Measurements from ENCODE around the gene SUPT7L.
"Not testable (repeated sequence)": the region's sequence is repeated elsewhere in the genome, so short reads cannot be mapped to it uniquely, and the experiment has no call there.

The SUPT7L gene

DNA sequence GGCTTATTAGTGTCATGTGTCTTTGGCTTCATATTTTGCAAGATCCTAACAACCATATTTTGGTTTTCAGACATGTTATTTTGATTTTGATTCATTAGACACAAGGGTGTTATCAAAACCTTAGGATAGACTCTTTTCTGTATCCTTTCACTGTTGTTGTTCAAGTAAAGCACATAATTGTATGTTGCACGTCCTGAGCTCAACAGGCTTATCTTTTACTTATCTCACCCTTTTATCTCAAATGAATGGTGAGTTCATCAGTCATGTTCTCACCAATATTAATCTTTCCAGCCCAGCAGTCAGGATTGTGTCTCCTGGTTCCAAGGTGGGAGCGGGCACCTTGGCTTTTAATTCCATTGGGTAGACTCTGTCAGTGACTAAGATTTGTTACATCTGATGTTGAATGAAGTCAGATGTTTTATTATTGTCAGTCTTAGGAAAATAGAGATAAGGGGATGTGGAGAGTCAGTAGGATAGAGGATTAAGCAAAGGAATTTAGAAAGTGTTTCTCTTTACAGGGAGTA is 22.6 kb downstream of the SUPT7L start:
- Mint-ChIP-seq H3K9me3 (no peaks in the 10 kb centered on the region), H3K36me3 (peaks cover 47% of the 10 kb centered on the region)

DNA sequence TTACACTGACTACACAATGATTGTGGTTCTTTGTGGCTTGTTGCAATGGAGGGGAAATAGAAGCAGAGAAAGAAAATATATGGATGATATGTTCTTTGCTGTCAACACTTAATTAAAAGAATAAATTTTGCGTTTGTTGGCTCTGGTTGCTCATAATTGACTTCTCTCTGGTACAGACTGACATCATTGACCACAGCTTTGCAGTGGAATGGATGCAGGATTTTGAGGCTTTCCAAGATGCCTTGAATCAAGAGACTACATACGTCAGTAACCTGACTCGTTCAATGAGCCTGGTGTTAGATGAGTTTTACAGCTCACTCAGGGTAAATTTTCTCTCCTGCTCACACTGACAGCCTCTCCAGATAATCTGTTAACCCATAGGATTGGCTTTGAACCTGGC is 24.7 kb downstream of the SUPT7L start:
- CTCF ChIA-PET, result no interaction called here
- peaks cover 59% of the 10 kb centered on the region for H3K36me3 Mint-ChIP-seq
- no peaks in the 10 kb centered on the region for H3K27me3 Mint-ChIP-seq
- no peak overlapping the region for H3K27ac Mint-ChIP-seq
- no peaks in the 10 kb centered on the region for H3K9me3 Mint-ChIP-seq
- H3K4me1 Mint-ChIP-seq, result peaks cover 12% of the 10 kb centered on the region
- no peak for DNase-seq
- H3K4me3 Mint-ChIP-seq, result no peak overlapping the region

More for the DNA sequence above, 22.6 kb downstream of the SUPT7L start:
- no peak for DNase-seq
- Mint-ChIP-seq H3K27me3 (no peaks in the 10 kb centered on the region), H3K27ac (peak overlapping the region; percentile 6), H3K4me1 (peaks cover 12% of the 10 kb centered on the region), H3K4me3 (no peak overlapping the region)
- CTCF ChIA-PET, result interaction anchor here (2.2 kb wide), 1 partner anchor 43 kb away, joined by 6 read pairs; no protein-coding TSS in a partner anchor

DNA sequence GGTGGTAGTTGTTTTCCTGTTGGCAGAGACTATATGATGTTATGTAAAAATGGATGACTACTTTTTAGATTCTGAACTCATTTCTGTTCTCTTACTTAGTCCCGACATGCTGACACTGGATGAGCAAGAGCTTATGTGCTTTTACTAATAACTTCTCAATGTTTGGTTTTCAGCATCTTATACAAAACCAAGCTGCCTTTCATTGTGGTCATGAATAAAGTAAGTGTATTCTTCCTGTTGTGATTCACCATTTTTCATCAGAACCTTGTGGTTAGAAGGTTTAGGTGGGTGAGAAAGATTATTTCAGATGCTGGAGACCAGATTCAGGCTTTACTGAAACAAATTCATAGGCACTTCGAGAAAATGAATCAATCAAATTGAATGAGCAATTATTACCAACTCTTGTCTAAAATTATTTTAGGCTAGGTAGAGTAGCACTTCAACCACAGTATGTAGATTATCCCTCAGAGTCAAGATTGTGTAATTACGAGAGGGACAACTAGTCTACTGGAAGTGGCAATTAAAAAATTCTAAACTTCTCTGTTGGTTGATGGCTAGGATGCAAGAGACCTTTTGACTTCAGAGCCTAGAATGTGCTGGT is 25.3 kb downstream of the SUPT7L start:
- Mint-ChIP-seq H3K4me1 (peaks cover 12% of the 10 kb centered on the region), H3K4me3 (no peak overlapping the region)

DNA sequence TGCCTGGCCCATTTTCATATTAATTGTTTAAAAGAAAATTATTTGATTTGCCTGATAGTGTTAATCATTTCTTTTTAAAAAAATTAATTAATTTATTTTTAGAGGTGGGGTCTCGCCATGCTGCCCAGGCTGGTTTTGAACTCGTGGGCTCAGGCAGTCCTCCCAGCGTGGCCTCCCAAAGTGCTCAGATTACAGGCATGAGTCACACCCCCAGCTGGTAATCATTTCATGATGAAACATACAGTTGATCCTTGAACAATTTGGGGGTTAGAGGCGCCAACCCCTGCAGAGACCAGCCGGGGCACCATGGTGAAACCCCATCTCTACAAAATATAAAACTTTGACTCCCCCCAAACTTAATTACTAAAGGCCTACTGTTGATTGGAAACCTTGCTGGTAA is 26.6 kb downstream of the SUPT7L start:
- CTCF ChIA-PET, result no interaction called here
- no peak overlapping the region for H3K27ac Mint-ChIP-seq
- H3K36me3 Mint-ChIP-seq, result peaks cover 57% of the 10 kb centered on the region
- H3K4me3 Mint-ChIP-seq, result no peak overlapping the region
- DNase-seq, result no peak
- H3K27me3 Mint-ChIP-seq, result no peaks in the 10 kb centered on the region
- no peaks in the 10 kb centered on the region for H3K9me3 Mint-ChIP-seq
- H3K4me1 Mint-ChIP-seq, result peaks cover 12% of the 10 kb centered on the region

More for the DNA sequence above, 25.3 kb downstream of the SUPT7L start:
- Mint-ChIP-seq H3K27ac (peak overlapping the region; percentile 71), H3K9me3 (no peaks in the 10 kb centered on the region), H3K27me3 (no peaks in the 10 kb centered on the region), H3K36me3 (peaks cover 58% of the 10 kb centered on the region)
- no peak for DNase-seq
- CTCF ChIA-PET, result interaction anchor here (0.9 kb wide), 2 partner anchors 42 to 45 kb away, joined by 3 to 4 read pairs; no protein-coding TSS in a partner anchor

DNA sequence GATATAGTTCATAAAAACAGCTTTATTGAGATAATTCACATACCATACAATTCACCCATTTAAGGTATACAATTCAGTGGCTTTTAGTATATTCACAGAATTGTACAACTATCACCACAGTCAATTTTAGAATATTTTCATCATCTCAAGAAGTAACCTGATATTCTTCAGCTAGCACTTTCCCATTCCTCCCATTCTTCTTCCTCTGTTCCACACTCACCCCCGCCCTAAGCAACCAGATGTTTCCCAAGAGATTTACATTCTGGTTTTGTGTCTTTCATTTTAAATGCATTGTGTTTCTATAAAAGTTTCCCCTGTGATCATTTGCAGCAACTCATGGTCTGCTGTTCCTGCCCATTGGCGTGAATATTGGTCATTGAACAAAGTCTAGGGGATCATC is 29.1 kb downstream of the SUPT7L start:
- Mint-ChIP-seq H3K9me3 (no peaks in the 10 kb centered on the region), H3K4me1 (peaks cover 24% of the 10 kb centered on the region), H3K27ac (no peak overlapping the region), H3K27me3 (no peaks in the 10 kb centered on the region), H3K4me3 (no peak overlapping the region), H3K36me3 (peaks cover 56% of the 10 kb centered on the region)
- no peak for DNase-seq
- CTCF ChIA-PET, result interaction anchor here (1.5 kb wide), 1 partner anchor 49 kb away, joined by 5 read pairs; no protein-coding TSS in a partner anchor

DNA sequence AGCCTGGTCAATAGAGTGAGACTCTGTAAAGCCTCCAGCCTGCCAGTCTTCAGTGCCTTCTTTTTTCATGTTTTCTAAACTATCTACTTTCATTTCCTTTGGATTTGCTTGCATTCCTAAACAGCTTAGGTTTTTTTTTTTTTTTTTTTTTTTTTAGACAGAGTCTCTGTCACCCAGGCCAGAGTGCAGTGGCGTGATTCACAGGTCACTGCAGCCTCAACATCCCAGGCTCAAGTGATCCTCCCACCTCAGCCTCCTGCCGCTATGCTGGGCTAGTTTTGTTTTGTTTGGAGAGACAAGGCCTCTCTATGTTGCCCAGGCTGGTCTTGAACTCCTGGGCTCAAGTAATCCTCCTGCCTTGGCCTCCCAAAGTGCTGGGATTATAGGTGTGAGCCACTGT is 33.2 kb downstream of the SUPT7L start:
- CTCF ChIA-PET, DNase-seq, H3K9me3 Mint-ChIP-seq, H3K4me3 Mint-ChIP-seq, H3K27me3 Mint-ChIP-seq: not testable (repeated sequence)
- peaks cover 32% of the 10 kb centered on the region for H3K36me3 Mint-ChIP-seq
- peaks cover 33% of the 10 kb centered on the region for H3K4me1 Mint-ChIP-seq
- peak overlapping the region; percentile 11 for H3K27ac Mint-ChIP-seq

DNA sequence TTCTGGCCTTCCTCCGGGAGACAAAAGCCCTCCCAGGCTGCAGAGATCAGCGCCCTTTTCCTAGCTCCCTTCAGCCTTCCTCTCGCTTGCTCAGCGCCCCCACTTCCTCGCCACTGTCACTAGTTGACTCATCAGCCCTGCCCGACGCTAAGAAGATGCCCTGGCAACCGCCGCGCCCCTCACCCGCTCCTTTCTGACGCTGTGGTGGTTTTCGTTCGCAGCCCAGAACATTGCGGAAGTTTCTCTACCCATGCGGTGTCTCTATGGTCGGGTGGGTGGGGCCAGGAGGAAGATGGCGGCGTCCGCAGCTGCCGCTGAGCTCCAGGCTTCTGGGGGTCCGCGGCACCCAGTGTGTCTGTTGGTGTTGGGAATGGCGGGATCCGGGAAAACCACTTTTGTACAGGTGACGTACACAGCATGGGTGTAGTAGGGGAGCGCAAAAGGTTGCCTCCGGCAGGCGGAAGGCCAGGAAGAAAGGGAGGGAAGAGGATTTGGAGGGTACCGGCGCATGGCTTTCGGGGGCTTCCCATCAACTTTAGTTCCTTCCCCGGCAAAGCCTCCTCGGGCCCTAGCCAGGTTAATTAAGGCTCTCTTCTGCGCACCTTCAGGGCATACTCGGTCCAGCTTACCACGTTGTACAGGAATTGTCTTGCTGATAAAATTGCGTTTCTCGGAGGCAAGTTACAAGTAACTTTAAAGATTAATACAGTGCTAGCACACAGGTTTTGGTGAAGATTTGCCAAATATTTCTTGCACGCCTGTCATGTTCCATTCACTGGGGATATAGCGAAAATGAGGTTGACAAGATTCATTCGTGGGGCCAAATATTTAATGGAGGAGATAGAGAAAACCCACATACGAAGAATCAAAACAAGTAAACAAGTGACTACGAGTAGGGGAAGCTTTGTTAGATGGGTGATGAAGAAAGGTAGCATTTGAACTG is 34.4 kb downstream of the SUPT7L start, which contains the start of the genes CCDC121 and GPN1:
TSS of gene CCDC121 (minus strand) at position 246 of the 943 bp plus-strand sequence. CDS start 1,213 bp downstream, outside the sequence.
TSS of gene GPN1 (plus strand) at position 284 of the 943 bp plus-strand sequence. CDS start at position 293, 9 bp downstream.
- no peak within 1 kb of the TSS for H3K4me3 Mint-ChIP-seq
- CTCF ChIA-PET, result interaction anchor here (1.3 to 3.4 kb wide), 3 partner anchors 54 to 278 kb away, joined by 3 to 13 read pairs (median 3); partner anchors contain the start of gene PPM1G
- H3K9me3 Mint-ChIP-seq, result no peaks in the 10 kb centered on the region
- no peak within 1 kb of the TSS for H3K27ac Mint-ChIP-seq
- DNase-seq, result peak; percentile 98
- peaks cover 30% of the 10 kb centered on the region for H3K36me3 Mint-ChIP-seq
- H3K4me1 Mint-ChIP-seq, result peaks cover 33% of the 10 kb centered on the region
- H3K27me3 Mint-ChIP-seq, result no peaks in the 10 kb centered on the region

DNA sequence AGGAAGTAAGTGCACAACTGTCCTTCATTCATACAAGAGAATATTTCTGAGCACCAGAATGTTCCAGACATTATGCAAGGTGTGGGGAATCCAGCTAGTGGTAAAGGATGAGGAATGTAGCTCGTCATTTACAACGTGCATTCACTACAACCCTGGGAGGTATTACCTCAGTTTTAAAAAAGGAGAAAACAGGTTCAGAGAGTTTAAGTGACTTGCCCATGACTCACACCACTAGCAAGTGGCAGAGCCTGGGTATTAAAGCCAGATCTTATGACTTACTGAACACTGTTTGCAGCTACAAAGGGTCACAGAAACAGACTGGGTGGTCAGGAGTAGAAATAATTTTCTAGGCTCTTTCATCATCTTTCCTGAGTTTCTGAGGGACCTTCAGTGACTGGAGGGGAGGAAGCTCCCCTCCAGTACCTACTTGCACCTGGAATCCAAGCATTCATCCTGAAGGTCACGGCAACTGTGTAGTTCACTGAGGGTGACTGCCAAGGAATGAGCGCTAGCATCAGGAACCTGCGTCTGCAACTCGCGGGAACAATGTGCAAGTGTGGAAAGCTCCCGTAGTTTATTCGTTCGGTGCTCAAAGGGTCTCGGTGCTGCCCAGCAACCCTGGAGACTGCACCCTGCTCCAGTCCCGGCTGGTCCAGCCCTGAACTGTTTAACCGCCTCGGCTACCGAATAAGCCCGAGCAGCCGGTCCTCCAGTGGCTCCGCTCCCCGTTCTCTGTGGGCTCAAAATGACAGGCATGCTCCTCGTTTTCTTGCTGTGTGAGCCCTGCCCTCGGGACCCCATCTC is 35.2 kb downstream of the SUPT7L start:
- peaks cover 33% of the 10 kb centered on the region for H3K4me1 Mint-ChIP-seq
- H3K4me3 Mint-ChIP-seq, result no peak overlapping the region
- H3K36me3 Mint-ChIP-seq, result peaks cover 31% of the 10 kb centered on the region
- no peaks in the 10 kb centered on the region for H3K9me3 Mint-ChIP-seq
- no peak overlapping the region for H3K27ac Mint-ChIP-seq
- no peaks in the 10 kb centered on the region for H3K27me3 Mint-ChIP-seq
- DNase-seq, result no peak
- CTCF ChIA-PET, result interaction anchor here (1.6 to 3.4 kb wide), 2 partner anchors 55 to 218 kb away, joined by 3 to 13 read pairs; partner anchors contain the start of gene PPM1G

DNA sequence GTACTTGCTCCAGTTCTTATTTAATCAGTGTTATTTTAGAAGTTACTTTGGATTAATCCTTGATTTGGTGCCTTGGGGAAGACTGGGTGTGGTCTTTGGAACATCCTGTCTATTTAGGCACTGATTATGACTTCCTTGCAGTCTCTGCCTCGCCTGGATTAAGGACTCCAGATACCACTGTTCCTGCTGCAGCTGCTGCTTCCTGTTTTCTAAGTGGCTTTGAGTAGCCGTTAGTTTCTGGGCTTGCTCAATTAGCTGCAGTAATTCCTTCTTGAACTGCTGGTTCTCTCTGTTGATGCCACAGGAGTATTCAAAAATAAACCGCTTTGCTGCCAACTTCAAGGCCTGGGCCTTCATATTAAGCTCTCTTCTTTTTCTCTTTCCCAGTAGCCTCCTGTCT is 36.5 kb downstream of the SUPT7L start:
- CTCF ChIA-PET, result interaction anchor here (1.6 to 3.4 kb wide), 2 partner anchors 56 to 217 kb away, joined by 3 to 13 read pairs; partner anchors contain the start of gene PPM1G
- not testable (repeated sequence) for H3K27me3 Mint-ChIP-seq, DNase-seq, H3K4me3 Mint-ChIP-seq, H3K27ac Mint-ChIP-seq, H3K9me3 Mint-ChIP-seq
- H3K36me3 Mint-ChIP-seq, result peaks cover 33% of the 10 kb centered on the region
- H3K4me1 Mint-ChIP-seq, result peaks cover 33% of the 10 kb centered on the region

DNA sequence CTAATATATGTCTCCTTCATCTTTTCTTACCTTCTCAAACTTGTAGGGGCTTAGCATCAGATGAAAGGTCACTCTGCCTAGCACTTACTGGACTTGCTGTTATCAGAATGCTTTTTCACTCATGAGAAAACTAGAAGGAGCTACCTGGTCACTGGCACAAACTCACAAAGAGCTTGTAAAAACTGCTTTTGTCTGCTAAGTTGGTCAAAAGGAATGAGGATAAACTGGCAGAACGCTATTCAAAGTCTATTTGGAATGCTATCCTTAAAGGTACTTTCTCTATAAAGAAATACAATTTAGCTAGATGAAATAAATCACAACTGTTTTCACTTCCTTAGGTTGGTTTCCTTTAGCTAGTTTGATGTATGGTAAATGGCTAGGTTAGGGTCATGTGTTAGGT is 37.1 kb downstream of the SUPT7L start:
- not testable (repeated sequence) for H3K4me3 Mint-ChIP-seq, H3K27ac Mint-ChIP-seq, H3K27me3 Mint-ChIP-seq, H3K9me3 Mint-ChIP-seq, DNase-seq
- Mint-ChIP-seq H3K4me1 (peaks cover 30% of the 10 kb centered on the region), H3K36me3 (peaks cover 33% of the 10 kb centered on the region)
- CTCF ChIA-PET, result interaction anchor here (3.4 kb wide), 1 partner anchor 57 kb away, joined by 13 read pairs; no protein-coding TSS in a partner anchor

DNA sequence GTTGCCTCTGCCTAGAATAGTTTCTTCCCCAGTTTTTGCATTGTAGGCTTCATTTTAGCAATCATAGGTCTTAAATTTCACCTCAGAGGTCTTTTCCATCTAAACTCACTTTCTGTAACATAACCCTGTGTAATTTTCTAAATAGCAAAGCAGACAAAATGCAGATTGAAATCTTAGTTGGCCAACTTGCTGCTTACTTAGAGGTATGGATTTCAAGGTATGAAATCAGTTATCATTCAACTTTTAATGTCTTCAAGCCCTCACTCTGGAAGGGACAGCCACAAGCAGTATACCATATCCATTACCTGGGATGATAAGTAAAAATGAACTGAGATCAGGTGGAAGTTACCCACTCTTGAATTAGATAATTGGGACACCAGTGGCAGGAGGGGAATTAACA is 38.5 kb downstream of the SUPT7L start:
- DNase-seq, result no peak
- Mint-ChIP-seq H3K27ac (no peak overlapping the region), H3K9me3 (no peaks in the 10 kb centered on the region), H3K4me1 (peaks cover 22% of the 10 kb centered on the region), H3K36me3 (peaks cover 36% of the 10 kb centered on the region), H3K4me3 (no peak overlapping the region), H3K27me3 (no peaks in the 10 kb centered on the region)
- CTCF ChIA-PET, result no interaction called here

DNA sequence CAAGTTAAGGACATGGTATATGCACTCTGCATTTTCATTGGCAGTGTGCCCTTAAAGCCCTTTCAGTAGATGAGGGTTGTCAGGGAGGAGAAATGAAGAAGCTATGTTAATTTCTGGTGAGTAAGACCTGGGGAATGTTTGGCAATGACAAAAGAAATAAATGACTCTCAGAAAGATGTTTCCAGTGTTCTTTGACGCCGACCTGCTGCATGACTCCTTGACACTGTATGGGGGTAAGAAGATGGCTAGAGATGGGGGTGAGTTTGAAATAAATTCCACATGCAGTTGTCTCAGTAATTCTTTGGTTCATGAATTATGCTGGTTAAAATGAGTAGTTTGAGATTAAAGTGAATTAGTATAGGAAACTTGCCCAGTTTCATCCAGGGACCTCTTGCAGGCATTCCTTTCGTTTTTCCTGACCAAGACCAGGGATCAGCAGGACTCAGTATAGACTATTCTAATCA is 40.5 kb downstream of the SUPT7L start:
- H3K36me3 Mint-ChIP-seq, result peaks cover 46% of the 10 kb centered on the region
- CTCF ChIA-PET, result no interaction called here
- no peak for DNase-seq
- H3K4me1 Mint-ChIP-seq, result peaks cover 17% of the 10 kb centered on the region
- no peaks in the 10 kb centered on the region for H3K9me3 Mint-ChIP-seq
- no peak overlapping the region for H3K4me3 Mint-ChIP-seq
- H3K27me3 Mint-ChIP-seq, result no peaks in the 10 kb centered on the region
- H3K27ac Mint-ChIP-seq, result no peak overlapping the region

DNA sequence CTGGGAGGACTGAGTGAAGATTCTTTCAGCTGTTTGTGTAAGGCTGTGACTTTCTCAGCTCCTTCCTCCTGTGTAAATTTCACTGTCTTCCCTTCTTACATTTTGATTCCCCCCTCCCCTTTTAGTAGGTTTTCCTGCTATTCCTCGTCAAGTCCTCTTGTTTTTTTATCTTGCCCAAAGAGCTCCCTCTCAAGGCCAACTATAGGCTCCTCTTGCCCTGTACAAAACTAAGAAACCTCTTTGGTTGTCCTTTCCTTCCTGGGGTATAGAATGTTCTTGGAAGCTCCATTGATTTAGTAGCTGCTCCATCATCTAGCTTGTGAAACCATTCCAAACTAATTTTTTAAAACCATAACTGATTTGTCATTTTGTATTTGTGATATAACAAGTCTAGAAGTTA is 41.9 kb downstream of the SUPT7L start:
- Mint-ChIP-seq H3K27ac (no peak overlapping the region), H3K9me3 (no peaks in the 10 kb centered on the region), H3K4me1 (peaks cover 3% of the 10 kb centered on the region), H3K4me3 (no peak overlapping the region), H3K27me3 (no peaks in the 10 kb centered on the region), H3K36me3 (peaks cover 55% of the 10 kb centered on the region)
- CTCF ChIA-PET, result interaction anchor here (1.0 to 1.3 kb wide), 2 partner anchors 11 kb away, joined by 3 read pairs; no protein-coding TSS in a partner anchor
- DNase-seq, result no peak
